Calu3 (cell line): ENCODE results near the gene LMO3. TPM values are rescaled to one million over a fixed set of nuclear protein-coding genes. Genes with fewer than 3 reads are reported as not detected.

Experiments used
- BruUV-seq: library from RNA; stranded (reverse); fragments of 400-500 nt; replicated peaks from 2 replicates; lab custom pipeline; 2021; lab: Mats Ljungman, UMichigan
- CTCF ChIA-PET: fragments of 300-600 bp; sonication (Branson Sonifier 250); formaldehyde crosslinking; loops from one replicate; lab custom pipeline; 2022; ENCODE audit warnings: antibody characterized with exemption; lab: Charles Lee
- DNase-seq: peaks from one replicate; pipeline ENCODE4 v3.0.0; 2022
- H3K27ac Mint-ChIP-seq: one replicate; pipeline ENCODE4 v1.8.0; 2022; ENCODE audit warnings: mixed read lengths; ENCODE audit not compliant: unreplicated experiment
- H3K27me3 Mint-ChIP-seq: one replicate; pipeline ENCODE4 v1.8.0; 2022; ENCODE audit warnings: mixed read lengths; ENCODE audit not compliant: unreplicated experiment
- H3K36me3 Mint-ChIP-seq: one replicate; pipeline ENCODE4 v1.8.0; 2022; ENCODE audit warnings: mild to moderate bottlenecking, moderate library complexity, mixed read lengths; ENCODE audit not compliant: insufficient read depth, unreplicated experiment
- H3K4me1 Mint-ChIP-seq: one replicate; pipeline ENCODE4 v1.8.0; 2022; ENCODE audit warnings: mild to moderate bottlenecking, low read depth, mixed read lengths; ENCODE audit not compliant: unreplicated experiment
- H3K4me3 Mint-ChIP-seq: one replicate; pipeline ENCODE4 v1.8.0; 2022; ENCODE audit warnings: mild to moderate bottlenecking, low read depth, moderate library complexity, mixed read lengths; ENCODE audit not compliant: unreplicated experiment
- H3K9me3 Mint-ChIP-seq: one replicate; pipeline ENCODE4 v1.8.0; 2022; ENCODE audit warnings: low read depth, mixed read lengths; ENCODE audit not compliant: unreplicated experiment
- CTCF ChIP-seq: fragments of 200-600 bp; IDR thresholded peaks from one replicate; pipeline ENCODE4 v1.8.0; 2022; ENCODE audit warnings: antibody characterized with exemption; ENCODE audit not compliant: unreplicated experiment
- intact Hi-C: fragments of 100-400 bp; cut with micrococcal nuclease; formaldehyde crosslinking; loops from one replicate; pipeline ENCODE4 v1.10.0; 2022; ENCODE audit not compliant: unreplicated experiment
- total RNA-seq: library from RNA; stranded (reverse); gene quantifications from 2 replicates; pipeline ENCODE4 v1.2.3, GENCODE V29; 2022

LMO3 gene
- total RNA-seq, 1 experiment from 2014 or later = not detected

- H3K36me3 Mint-ChIP-seq = no peaks in the 10 kb centered on the region
- intact Hi-C loops = no loop called here
- H3K27ac Mint-ChIP-seq = no peak overlapping the region
- DNase-seq = no peak
- no peaks in the 10 kb centered on the region for H3K27me3 Mint-ChIP-seq
- no TSS peak for BruUV-seq
- H3K4me3 Mint-ChIP-seq = no peak overlapping the region
- CTCF ChIA-PET = no interaction called here
- TF ChIP-seq CTCF = no peak
- no peaks in the 10 kb centered on the region for H3K9me3 Mint-ChIP-seq
- H3K4me1 Mint-ChIP-seq = no peaks in the 10 kb centered on the region
These were observed 24.5 kb downstream of the LMO3 start for GRCh38 chr12:16581416-16581815.

- Mint-ChIP-seq H3K4me3 (no peak overlapping the region), H3K9me3 (no peaks in the 10 kb centered on the region), H3K27ac (no peak overlapping the region), H3K36me3 (no peaks in the 10 kb centered on the region), H3K4me1 (no peaks in the 10 kb centered on the region), H3K27me3 (no peaks in the 10 kb centered on the region)
- no peak for DNase-seq
- intact Hi-C loops = no loop called here
- CTCF ChIA-PET = no interaction called here
- BruUV-seq = no TSS peak
- no peak for TF ChIP-seq CTCF
These were observed 26.9 kb downstream of the LMO3 start for GRCh38 chr12:16579041-16579440.

GRCh38 chr12:16573398-16574077 lies 32.4 kb downstream of the LMO3 start:
- Mint-ChIP-seq H3K4me1 (no peaks in the 10 kb centered on the region), H3K36me3 (no peaks in the 10 kb centered on the region), H3K27me3 (no peaks in the 10 kb centered on the region), H3K9me3 (no peaks in the 10 kb centered on the region), H3K27ac (no peak overlapping the region), H3K4me3 (no peak overlapping the region)
- no peak for DNase-seq
- intact Hi-C loops = no loop called here
- CTCF ChIA-PET = no interaction called here
- no peak for TF ChIP-seq CTCF
- BruUV-seq = no TSS peak

- TF ChIP-seq CTCF = no peak
- Mint-ChIP-seq H3K4me3 (no peak overlapping the region), H3K9me3 (no peaks in the 10 kb centered on the region), H3K27me3 (no peaks in the 10 kb centered on the region), H3K27ac (no peak overlapping the region), H3K36me3 (no peaks in the 10 kb centered on the region), H3K4me1 (no peaks in the 10 kb centered on the region)
- CTCF ChIA-PET = no interaction called here
- intact Hi-C loops = no loop called here
- no TSS peak for BruUV-seq
- DNase-seq = no peak
These were observed 37.1 kb downstream of the LMO3 start for GRCh38 chr12:16568873-16569272.
